Measurements from ENCODE around the gene TNFRSF6B. TPM values are rescaled to one million over a fixed set of nuclear protein-coding genes. Genes with fewer than 3 reads are reported as not detected.
A peak's percentile ranks its signal among the peaks of the same experiment; 100 is the strongest.

The TNFRSF6B gene
- total RNA-seq, 1 donor from 2014 or later, result 2.8 TPM

GRCh38 chr20:63743210-63743970, 46.9 kb downstream of the TNFRSF6B start:
- Mint-ChIP-seq H3K9me3 (ENCODE audit: unreplicated experiment) (no peaks in the 10 kb centered on the region), H3K27ac (ENCODE audit: unreplicated experiment) (no peak overlapping the region)
- FAIRE-seq, result no peak

GRCh38 chr20:63744158-63744557, 47.7 kb downstream of the TNFRSF6B start:
- H3K4me2 ChIP-seq (ENCODE audit: low read length), result no peak overlapping the region
- no peaks in the 10 kb centered on the region for H3K9me3 ChIP-seq (ENCODE audit: insufficient read depth, low read depth, low read length)
- H3K36me3 ChIP-seq (ENCODE audit: insufficient read depth, low read length), result no peaks in the 10 kb centered on the region
- H3K9me3 Mint-ChIP-seq (ENCODE audit: unreplicated experiment), result no peaks in the 10 kb centered on the region
- peaks cover 21% of the 10 kb centered on the region for H4K20me1 ChIP-seq (ENCODE audit: insufficient read depth, low read length)
- H2AFZ ChIP-seq (ENCODE audit: low read depth, low read length), result no peak overlapping the region
- H3K79me2 ChIP-seq (ENCODE audit: insufficient read depth, low read length), result peaks cover 8% of the 10 kb centered on the region
- no peak for TF ChIP-seq EZH2 (IDR thresholded peaks at IDR 0.05; ENCODE audit: insufficient read depth, low read length)
- FAIRE-seq (no peak), DNase-seq (ENCODE audit: low read depth) (no peak)
- H3K27ac Mint-ChIP-seq (ENCODE audit: unreplicated experiment), result peak overlapping the region; percentile 58
- no peaks in the 10 kb centered on the region for H3K27me3 Mint-ChIP-seq (ENCODE audit: low read depth, unreplicated experiment)
- H3K27ac ChIP-seq (ENCODE audit: low read depth, low read length), result no peak overlapping the region
- H3K4me1 Mint-ChIP-seq (ENCODE audit: low read depth, unreplicated experiment), result no peaks in the 10 kb centered on the region
- H3K9ac ChIP-seq (ENCODE audit: low read length), result no peak overlapping the region
- no peaks in the 10 kb centered on the region for H3K27me3 ChIP-seq (ENCODE audit: insufficient read depth, low read length)
- peaks cover 15% of the 10 kb centered on the region for H3K4me1 ChIP-seq (ENCODE audit: insufficient read depth, low read length)
- H3K36me3 Mint-ChIP-seq (ENCODE audit: low read depth, unreplicated experiment), result peaks cover 6% of the 10 kb centered on the region
- no peak overlapping the region for H3K4me3 Mint-ChIP-seq (ENCODE audit: unreplicated experiment)
- H3K4me3 ChIP-seq (ENCODE audit: insufficient read depth, low read depth, low read length), result no peak overlapping the region

More at GRCh38 chr20:63743210-63743970, 46.9 kb downstream of the TNFRSF6B start:
- H3K27me3 Mint-ChIP-seq (ENCODE audit: low read depth, unreplicated experiment), result no peaks in the 10 kb centered on the region
- Histone ChIP-seq H4K20me1 (ENCODE audit: insufficient read depth, low read length) (peaks cover 21% of the 10 kb centered on the region), H3K79me2 (ENCODE audit: insufficient read depth, low read length) (peaks cover 8% of the 10 kb centered on the region), H3K9me3 (ENCODE audit: insufficient read depth, low read depth, low read length) (no peaks in the 10 kb centered on the region), H3K9ac (ENCODE audit: low read length) (no peak overlapping the region), H3K27ac (ENCODE audit: low read depth, low read length) (no peak overlapping the region), H2AFZ (ENCODE audit: low read depth, low read length) (no peak overlapping the region), H3K4me2 (ENCODE audit: low read length) (no peak overlapping the region), H3K36me3 (ENCODE audit: insufficient read depth, low read length) (no peaks in the 10 kb centered on the region), H3K4me3 (ENCODE audit: insufficient read depth, low read depth, low read length) (no peak overlapping the region), H3K27me3 (ENCODE audit: insufficient read depth, low read length) (no peaks in the 10 kb centered on the region), H3K4me1 (ENCODE audit: insufficient read depth, low read length) (peaks cover 15% of the 10 kb centered on the region)
- peaks cover 4% of the 10 kb centered on the region for H3K36me3 Mint-ChIP-seq (ENCODE audit: low read depth, unreplicated experiment)
- DNase-seq (ENCODE audit: low read depth), result no peak
- peak overlapping the region; percentile 55 for H3K4me3 Mint-ChIP-seq (ENCODE audit: unreplicated experiment)
- no peaks in the 10 kb centered on the region for H3K4me1 Mint-ChIP-seq (ENCODE audit: low read depth, unreplicated experiment)
- TF ChIP-seq CTCF (IDR thresholded peaks at IDR 0.05; ENCODE audit: insufficient read depth, low read depth, low read length), result no peak

DNA sequence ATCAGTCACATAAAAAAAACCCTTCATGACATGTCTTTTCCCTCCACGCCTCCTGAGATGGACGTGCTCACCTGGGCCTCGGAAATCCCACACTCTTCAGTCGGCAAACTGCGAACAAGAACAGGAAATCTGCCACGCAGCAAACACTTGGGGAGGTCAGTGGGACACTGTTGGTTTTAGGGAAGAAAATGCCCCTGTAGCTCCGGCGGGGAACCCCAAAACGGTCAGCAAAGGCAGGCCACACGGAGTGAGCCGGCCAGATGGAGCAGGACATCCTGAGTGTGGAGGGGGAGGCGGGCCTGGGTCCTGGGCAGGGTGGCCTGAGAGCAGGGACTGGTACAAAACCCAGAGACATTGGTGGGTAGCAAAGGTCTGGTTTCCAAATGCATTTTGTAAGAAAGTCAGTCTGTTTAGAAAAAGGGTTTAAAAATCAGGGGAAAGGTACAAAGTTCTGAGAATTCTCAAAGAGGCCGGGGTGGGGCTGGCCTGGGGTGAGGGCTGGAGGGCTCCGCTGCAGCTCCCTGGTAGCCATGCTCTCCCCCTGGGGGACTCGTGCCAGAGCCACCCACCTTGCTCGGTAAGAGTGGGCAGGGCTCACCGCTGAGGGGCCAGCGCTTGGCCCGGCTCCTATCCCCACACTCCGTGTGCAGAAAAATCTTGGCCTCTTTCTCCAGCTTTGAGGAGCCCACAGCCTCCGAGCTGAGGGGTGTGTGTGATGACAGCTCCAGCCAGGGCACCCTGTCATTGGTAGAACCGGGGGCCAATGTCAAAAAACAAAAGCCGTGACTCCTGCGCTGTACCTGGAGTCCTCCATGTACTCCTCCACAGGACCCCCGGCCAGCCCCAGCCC, 48.3 kb downstream of the TNFRSF6B start:
- no peak overlapping the region for H3K9ac ChIP-seq (ENCODE audit: low read length)
- peaks cover 15% of the 10 kb centered on the region for H3K4me1 ChIP-seq (ENCODE audit: insufficient read depth, low read length)
- H3K36me3 Mint-ChIP-seq (ENCODE audit: low read depth, unreplicated experiment), result peaks cover 6% of the 10 kb centered on the region
- no peak overlapping the region for H3K4me3 ChIP-seq (ENCODE audit: insufficient read depth, low read depth, low read length)
- DNase-seq (ENCODE audit: low read depth) (no peak), FAIRE-seq (no peak)
- H3K79me2 ChIP-seq (ENCODE audit: insufficient read depth, low read length), result peaks cover 8% of the 10 kb centered on the region
- H3K9me3 Mint-ChIP-seq (ENCODE audit: unreplicated experiment), result no peaks in the 10 kb centered on the region
- H3K9me3 ChIP-seq (ENCODE audit: insufficient read depth, low read depth, low read length), result no peaks in the 10 kb centered on the region
- H3K4me3 Mint-ChIP-seq (ENCODE audit: unreplicated experiment), result no peak overlapping the region
- H4K20me1 ChIP-seq (ENCODE audit: insufficient read depth, low read length), result peaks cover 21% of the 10 kb centered on the region
- H3K27me3 Mint-ChIP-seq (ENCODE audit: low read depth, unreplicated experiment), result no peaks in the 10 kb centered on the region
- no peak for TF ChIP-seq EZH2 (IDR thresholded peaks at IDR 0.05; ENCODE audit: insufficient read depth, low read length)
- TF ChIP-seq CTCF (IDR thresholded peaks at IDR 0.05; ENCODE audit: insufficient read depth, low read depth, low read length), result no peak
- H3K4me2 ChIP-seq (ENCODE audit: low read length), result no peak overlapping the region
- H3K27ac Mint-ChIP-seq (ENCODE audit: unreplicated experiment), result peak overlapping the region; percentile 58
- no peaks in the 10 kb centered on the region for H3K36me3 ChIP-seq (ENCODE audit: insufficient read depth, low read length)
- H3K27ac ChIP-seq (ENCODE audit: low read depth, low read length), result no peak overlapping the region
- no peak overlapping the region for H2AFZ ChIP-seq (ENCODE audit: low read depth, low read length)
- H3K27me3 ChIP-seq (ENCODE audit: insufficient read depth, low read length), result no peaks in the 10 kb centered on the region
- no peaks in the 10 kb centered on the region for H3K4me1 Mint-ChIP-seq (ENCODE audit: low read depth, unreplicated experiment)

Data from astrocyte (in vitro differentiated cells and primary cell).